Colonic mucosa (tissue), 4 donors: ENCODE data around the gene PHACTR1. TPM values are rescaled to one million over a fixed set of nuclear protein-coding genes. Genes with fewer than 3 reads are reported as not detected.

Experiments
- DNase-seq: peaks from one replicate; pipeline ENCODE4 v3.0.0-alpha.2; 2020
- H3K27ac ChIP-seq: fragments of 200-600 bp; one replicate; pipeline ENCODE4 v1.8.0; 2021
- H3K27me3 ChIP-seq: fragments of 200-600 bp; one replicate; pipeline ENCODE4 v1.8.0; 2021
- H3K36me3 ChIP-seq: fragments of 200-600 bp; one replicate; pipeline ENCODE4 v1.8.0; 2021
- H3K4me1 ChIP-seq: fragments of 200-600 bp; one replicate; pipeline ENCODE4 v1.8.0; 2021; ENCODE audit warnings: mild to moderate bottlenecking
- H3K4me3 ChIP-seq: fragments of 200-600 bp; one replicate; pipeline ENCODE4 v1.8.0; 2021
- H3K9ac ChIP-seq, 2 donors: one replicate each; pipeline ENCODE4 v1.7.0; 2013; ENCODE audit warnings: control low read depth in 2 of 2, low read depth in 2 of 2, low read length in 2 of 2
- H3K9me3 ChIP-seq: fragments of 200-600 bp; one replicate; pipeline ENCODE4 v1.8.0; 2021
- CTCF ChIP-seq: fragments of 200-600 bp; IDR thresholded peaks from one replicate; pipeline ENCODE4 v1.8.0; 2022; ENCODE audit warnings: antibody characterized with exemption, mild to moderate bottlenecking
- intact Hi-C: fragments of 100-400 bp; cut with DNase I; formaldehyde crosslinking; loops from one replicate; pipeline ENCODE4 v1.14.1; 2022
- total RNA-seq, 2 donors: library from RNA; stranded (reverse); fragmentation: NEBNext Ultra II Directional in 1 of 2; extraction: Animal tissue kit (Norgen Biotek cat#: 25700) in 1 of 2; gene quantifications; one replicate each; pipeline ENCODE4 v1.2.1, GENCODE V29; 2021
- donor health status: healthy.
- donor health status: DM: no; HTN: no; CAD: no.
- donor health status: DM: no; HTN: no; CAD: no.

PHACTR1 gene
- total RNA-seq, 2 donors from 2014 or later: 1.7 to 2.2 TPM

GRCh38 chr6:12851123-12851695, 134.6 kb downstream of the PHACTR1 start:
- H3K4me1 ChIP-seq: no peaks in the 10 kb centered on the region
- no peaks in the 10 kb centered on the region for H3K9me3 ChIP-seq
- no peaks in the 10 kb centered on the region for H3K27me3 ChIP-seq
- intact Hi-C loops: no loop called here
- no peak for DNase-seq
- H3K27ac ChIP-seq: no peak overlapping the region
- H3K9ac ChIP-seq: no peak overlapping the region
- TF ChIP-seq CTCF: no peak
- no peaks in the 10 kb centered on the region for H3K36me3 ChIP-seq
- no peak overlapping the region for H3K4me3 ChIP-seq

- H3K36me3 ChIP-seq: no peaks in the 10 kb centered on the region
- H3K4me3 ChIP-seq: no peak overlapping the region
- H3K9ac ChIP-seq: no peak overlapping the region
- intact Hi-C loops: no loop called here
- H3K9me3 ChIP-seq: no peaks in the 10 kb centered on the region
- DNase-seq: no peak
- no peaks in the 10 kb centered on the region for H3K27me3 ChIP-seq
- H3K4me1 ChIP-seq: no peaks in the 10 kb centered on the region
- no peak overlapping the region for H3K27ac ChIP-seq
- no peak for TF ChIP-seq CTCF
These were observed 145.0 kb downstream of the PHACTR1 start for GRCh38 chr6:12861603-12862002.

- H3K9me3 ChIP-seq: no peaks in the 10 kb centered on the region
- TF ChIP-seq CTCF: no peak
- intact Hi-C loops: no loop called here
- H3K4me1 ChIP-seq: no peaks in the 10 kb centered on the region
- no peak overlapping the region for H3K9ac ChIP-seq
- H3K27ac ChIP-seq: no peak overlapping the region
- no peak for DNase-seq
- H3K4me3 ChIP-seq: no peak overlapping the region
- no peaks in the 10 kb centered on the region for H3K27me3 ChIP-seq
- no peaks in the 10 kb centered on the region for H3K36me3 ChIP-seq
These were observed 148.6 kb downstream of the PHACTR1 start for GRCh38 chr6:12865117-12865516.

GRCh38 chr6:12865671-12866181, 149.2 kb downstream of the PHACTR1 start:
- H3K9ac ChIP-seq: no peak overlapping the region
- H3K9me3 ChIP-seq: no peaks in the 10 kb centered on the region
- no peak for TF ChIP-seq CTCF
- no peak for DNase-seq
- H3K27me3 ChIP-seq: no peaks in the 10 kb centered on the region
- intact Hi-C loops: no loop called here
- no peaks in the 10 kb centered on the region for H3K36me3 ChIP-seq
- no peak overlapping the region for H3K27ac ChIP-seq
- no peak overlapping the region for H3K4me3 ChIP-seq
- no peaks in the 10 kb centered on the region for H3K4me1 ChIP-seq

GRCh38 chr6:12866422-12867029, 150.0 kb downstream of the PHACTR1 start:
- Histone ChIP-seq H3K36me3 (no peaks in the 10 kb centered on the region), H3K4me3 (no peak overlapping the region), H3K4me1 (no peaks in the 10 kb centered on the region), H3K27ac (no peak overlapping the region), H3K9me3 (no peaks in the 10 kb centered on the region), H3K27me3 (no peaks in the 10 kb centered on the region), H3K9ac (no peak overlapping the region)
- no peak for DNase-seq
- intact Hi-C loops: no loop called here
- TF ChIP-seq CTCF: no peak
